KG1 (cell line): Measurements from ENCODE around the gene CDCP2.

Experiments used
- DNase-seq: peaks from one replicate; lab custom pipeline; 2025; lab: John Stamatoyannopoulos, UW

CDCP2 gene

GRCh38 chr1:54091666-54092065 lies 61.1 kb downstream of the CDCP2 start:
- DNase-seq, result no peak

- no peak for DNase-seq
Measured at GRCh38 chr1:54088385-54088784, 64.4 kb downstream of the CDCP2 start.

GRCh38 chr1:54086754-54087153 lies 66.0 kb downstream of the CDCP2 start:
- no peak for DNase-seq

- no peak for DNase-seq
Measured at GRCh38 chr1:54084794-54085193, 68.0 kb downstream of the CDCP2 start.
